HepG2 (cell line): ENCODE data around the gene ECPAS. TPM values are rescaled to one million over a fixed set of nuclear protein-coding genes. Genes with fewer than 3 reads are reported as not detected.

ENCODE experiments used
- AHDC1 ChIP-seq: sonication (generic); formaldehyde crosslinking; IDR thresholded peaks from 2 replicates; pipeline ENCODE4 v1.5.1; 2020; ENCODE audit warnings: mild to moderate bottlenecking, missing genetic modification reagents, borderline replicate concordance
- FOXA1 ChIP-seq, 2 experiments: fragments of 450-650 bp in 1 of 2; sonication (generic) in 1 of 2; formaldehyde crosslinking in 1 of 2; IDR thresholded peaks; 2 replicates each; pipeline versions ENCODE4 v1.4.0 to v1.6.1; 2016 to 2020; ENCODE audit warnings: missing genetic modification reagents in 1 of 2
- NCOA2 ChIP-seq: sonication (generic); formaldehyde crosslinking; IDR thresholded peaks from 2 replicates; pipeline ENCODE4 v1.8.0; 2022; ENCODE audit warnings: inconsistent platforms
- PBX3 ChIP-seq: sonication (generic); formaldehyde crosslinking; IDR thresholded peaks from 2 replicates; pipeline ENCODE4 v1.8.1; 2023; ENCODE audit warnings: missing genetic modification reagents, inconsistent platforms, borderline replicate concordance
- POLR2AphosphoS5 ChIP-seq: IDR thresholded peaks from 2 replicates; pipeline ENCODE4 v1.6.1; 2012; ENCODE audit warnings: low read depth, low read length
- RBFOX2 ChIP-seq: fragments of 200-400 bp; formaldehyde crosslinking; IDR thresholded peaks from 2 replicates; pipeline ENCODE4 v1.6.1; 2017; ENCODE audit warnings: low read depth, mild to moderate bottlenecking, low read length
- TARDBP ChIP-seq: sonication (generic); formaldehyde crosslinking; IDR thresholded peaks from 2 replicates; pipeline ENCODE4 v1.8.0; 2022; ENCODE audit warnings: mild to moderate bottlenecking, missing genetic modification reagents
- ZSCAN21 ChIP-seq: sonication (generic); formaldehyde crosslinking; IDR thresholded peaks from 2 replicates; pipeline ENCODE4 v1.8.0; 2022; ENCODE audit warnings: mild to moderate bottlenecking, missing genetic modification reagents, moderate library complexity, borderline replicate concordance
- polyA plus RNA-seq, 8 experiments: library from polyadenylated mRNA; depleted of rRNA in 3 of 8; stranded (reverse) in 7 of 8; unstranded in 1 of 8; fragments of >200 nt; fragmentation: Illumina TruSeq in 4 of 8; extraction: Trizol in 4 of 8; gene quantifications; 2 replicates each; pipeline versions ENCODE4 v1.2.1 to v1.2.3, GENCODE V29; 2011 to 2016; ENCODE audit warnings: low read depth in 4 of 8, missing spikeins in 1 of 8, mixed read lengths in 1 of 8; ENCODE audit not compliant: insufficient read depth in 1 of 8
- total RNA-seq, 5 experiments: library from RNA; depleted of rRNA; stranded (reverse); fragments of >200 nt; fragmentation: Illumina TruSeq; extraction: Trizol; gene quantifications; 2 replicates each; pipeline ENCODE4 v1.2.3, GENCODE V29; 2016; ENCODE audit warnings: low read depth in 1 of 5

Gene ECPAS
- total and polyA plus RNA-seq, 2 of the 13 experiments (the other 11 are each of a cell fraction or from before 2014, with no cell fraction given) = 35.3 to 58.0 TPM

- no peak for TF ChIP-seq PBX3 (CRISPR knock-in tag)
- TF ChIP-seq AHDC1 (CRISPR knock-in tag) = peak; percentile 66; the same call in 1 of the 2 replicates
- TF ChIP-seq ZSCAN21 (CRISPR knock-in tag) = no peak
- peak; percentile 32; the same call in 1 of the 2 replicates for TF ChIP-seq TARDBP (CRISPR knock-in tag)
- no peak for TF ChIP-seq FOXA1 (IDR thresholded peaks at IDR 0.05)
- TF ChIP-seq FOXA1 (CRISPR knock-in tag; IDR thresholded peaks at IDR 0.05) = peak; percentile 56
- TF ChIP-seq NCOA2 = 0 out of 2 replicates have a peak, but pooled peaks have one; percentile 25
- no peak for TF ChIP-seq POLR2AphosphoS5
- TF ChIP-seq RBFOX2 = no peak
Observed at GRCh38 chr9:111352545-111352944, 131.6 kb downstream of the ECPAS start (continued).
